ENCODE data around the gene ACTMAP.

DNA sequence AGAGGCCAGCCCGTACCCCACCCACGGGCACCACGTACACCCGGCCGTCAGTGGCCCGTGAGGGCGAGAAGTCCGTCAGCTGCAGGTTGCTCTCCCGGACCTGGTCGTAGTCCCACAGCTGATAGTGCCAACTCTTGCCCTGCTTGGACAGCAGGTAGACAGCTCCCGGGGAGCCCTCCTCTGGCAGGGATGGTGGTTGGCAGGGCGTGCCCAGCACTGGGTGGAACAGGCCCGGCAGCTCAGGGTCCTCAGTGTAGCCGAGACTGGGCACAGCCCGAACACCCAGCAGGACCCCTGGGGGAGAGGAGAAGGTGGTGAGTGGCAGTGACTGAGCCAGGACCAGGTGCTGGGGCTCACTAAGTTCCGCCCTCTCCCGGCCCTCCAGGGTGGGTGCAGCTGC lies 7.8 kb downstream of the ACTMAP start:
- TF ChIP-seq POLR2AphosphoS5 (IDR thresholded peaks at IDR 0.05; ENCODE audit: low read depth, low read length): no peak
- TF ChIP-seq POLR2A (IDR thresholded peaks at IDR 0.05; ENCODE audit: control extremely low read depth in 1 of 2, low read depth in 2 of 2, low read length in 2 of 2): no peak
- no peak for TF ChIP-seq CBX5 (IDR thresholded peaks at IDR 0.05; ENCODE audit: low read depth, low read length)
- TF ChIP-seq SIRT6 (IDR thresholded peaks at IDR 0.05; ENCODE audit: low read length): no peak
- TF ChIP-seq, protein P1, sequence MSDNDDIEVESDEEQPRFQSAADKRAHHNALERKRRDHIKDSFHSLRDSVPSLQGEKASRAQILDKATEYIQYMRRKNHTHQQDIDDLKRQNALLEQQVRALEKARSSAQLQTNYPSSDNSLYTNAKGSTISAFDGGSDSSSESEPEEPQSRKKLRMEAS (IDR thresholded peaks at IDR 0.05): no peak
- no peak for TF ChIP-seq EZH2 (IDR thresholded peaks at IDR 0.05; ENCODE audit: low read depth, low read length, severe bottlenecking)
- TF ChIP-seq SP1 (IDR thresholded peaks at IDR 0.05; ENCODE audit: low read depth, low read length): no peak
- TF ChIP-seq PHF8 (conservative IDR thresholded peaks at IDR 0.05; ENCODE audit: low read depth, low read length): no peak
- TF ChIP-seq, protein P2, sequence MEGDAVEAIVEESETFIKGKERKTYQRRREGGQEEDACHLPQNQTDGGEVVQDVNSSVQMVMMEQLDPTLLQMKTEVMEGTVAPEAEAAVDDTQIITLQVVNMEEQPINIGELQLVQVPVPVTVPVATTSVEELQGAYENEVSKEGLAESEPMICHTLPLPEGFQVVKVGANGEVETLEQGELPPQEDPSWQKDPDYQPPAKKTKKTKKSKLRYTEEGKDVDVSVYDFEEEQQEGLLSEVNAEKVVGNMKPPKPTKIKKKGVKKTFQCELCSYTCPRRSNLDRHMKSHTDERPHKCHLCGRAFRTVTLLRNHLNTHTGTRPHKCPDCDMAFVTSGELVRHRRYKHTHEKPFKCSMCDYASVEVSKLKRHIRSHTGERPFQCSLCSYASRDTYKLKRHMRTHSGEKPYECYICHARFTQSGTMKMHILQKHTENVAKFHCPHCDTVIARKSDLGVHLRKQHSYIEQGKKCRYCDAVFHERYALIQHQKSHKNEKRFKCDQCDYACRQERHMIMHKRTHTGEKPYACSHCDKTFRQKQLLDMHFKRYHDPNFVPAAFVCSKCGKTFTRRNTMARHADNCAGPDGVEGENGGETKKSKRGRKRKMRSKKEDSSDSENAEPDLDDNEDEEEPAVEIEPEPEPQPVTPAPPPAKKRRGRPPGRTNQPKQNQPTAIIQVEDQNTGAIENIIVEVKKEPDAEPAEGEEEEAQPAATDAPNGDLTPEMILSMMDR (IDR thresholded peaks at IDR 0.05; ENCODE audit: control extremely low read depth in 1 of 3, insufficient read depth in 1 of 3, low read depth in 1 of 3, low read length in 3 of 3): no peak
- no peak for TF ChIP-seq RNF2 (IDR thresholded peaks at IDR 0.05; ENCODE audit: borderline replicate concordance, low read depth, low read length, missing control alignments, poor library complexity, severe bottlenecking)
- no peak for TF ChIP-seq YY1 (IDR thresholded peaks at IDR 0.05; ENCODE audit: low read depth, low read length)
- TF ChIP-seq CBX8 (IDR thresholded peaks at IDR 0.05; ENCODE audit: borderline replicate concordance, low read depth, low read length): no peak

Data from H1 (cell line).